ENCODE measurements around the gene SEMA3D.

DNA sequence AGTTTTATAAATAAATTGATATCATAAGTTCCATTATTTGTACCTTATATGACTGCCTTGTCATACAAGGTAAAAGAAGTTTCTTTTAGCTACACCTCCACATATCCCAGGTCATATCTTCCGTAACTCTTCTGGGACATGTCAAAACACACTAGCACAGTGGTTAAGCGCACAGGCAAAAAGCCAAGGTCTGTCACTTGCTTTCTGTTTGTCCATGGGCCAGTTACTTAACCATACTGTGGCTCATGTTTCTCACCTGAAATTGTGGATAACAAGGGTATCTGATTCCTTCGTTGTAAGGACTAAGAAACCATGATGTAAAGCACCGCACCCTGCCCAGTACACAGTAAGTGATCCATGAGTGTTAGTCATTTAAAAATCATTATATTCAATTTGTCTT, 56.2 kb downstream of the SEMA3D start:
- no peak for TF ChIP-seq CTCF (IDR thresholded peaks at IDR 0.05)
- no peak for TF ChIP-seq EP300 (IDR thresholded peaks at IDR 0.05)
- TF ChIP-seq POLR2A (IDR thresholded peaks at IDR 0.05): no peak

Data from sigmoid colon (tissue), 4 donors.